Gastrocnemius medialis (tissue), 4 donors: ENCODE results near the gene DPRX.

Experiments used
- CTCF ChIP-seq, 5 experiments: fragments of 450-650 bp in 3 of 5; fragments of 200-600 bp in 2 of 5; sonication (generic) in 2 of 5; IDR thresholded peaks in 4 of 5; conservative IDR thresholded peaks in 1 of 5; 1 replicate in 4 of 5; 2 replicates in 1 of 5; pipeline ENCODE4 v1.5.1; 2016 to 2019; ENCODE audit warnings: antibody characterized with exemption in 5 of 5, mild to moderate bottlenecking in 3 of 5, moderate library complexity in 3 of 5
- POLR2A ChIP-seq, 2 donors: fragments of 450-650 bp; IDR thresholded peaks; one replicate each; pipeline ENCODE4 v1.6.1; 2017; ENCODE audit warnings: antibody characterized with exemption in 2 of 2, mild to moderate bottlenecking in 2 of 2, moderate library complexity in 2 of 2

GRCh38 chr19:53646144-53646543 lies 14.3 kb downstream of the DPRX start:
- no peak for TF ChIP-seq CTCF (IDR thresholded peaks at IDR 0.05 in 4 of 5, conservative IDR thresholded peaks at IDR 0.05 in 1 of 5)
- TF ChIP-seq POLR2A (IDR thresholded peaks at IDR 0.05) = no peak
